H1 (cell line): ENCODE results near the gene UROD. TPM values are rescaled to one million over a fixed set of nuclear protein-coding genes. Genes with fewer than 3 reads are reported as not detected.

Source experiments
- CTCF ChIA-PET: fragments of 300-600 bp; sonication (Branson Sonifier 250); formaldehyde crosslinking; loops from one replicate; lab custom pipeline; 2021; ENCODE audit not compliant: partially characterized antibody; lab: Charles Lee
- POLR2A ChIA-PET: fragments of 300-600 bp; sonication (Branson Sonifier 250); formaldehyde crosslinking; loops from one replicate; lab custom pipeline; 2021; ENCODE audit warnings: inconsistent platforms; ENCODE audit not compliant: partially characterized antibody; lab: Charles Lee
- DNase-seq, 2 experiments: peaks; one replicate each; pipeline versions ENCODE4 v3.0.0 to v3.0.0-alpha.2; 2010 to 2022; ENCODE audit warnings: low spot score in 2 of 2, low read depth in 1 of 2, mixed read lengths in 1 of 2
- FAIRE-seq: peaks from 2 replicates; lab custom pipeline; 2011; peaks lifted over from hg19 to GRCh38; lab: Jason Lieb, UNC
- H2AFZ ChIP-seq: 2 replicates; pipeline ENCODE4 v1.8.1; 2012; ENCODE audit warnings: low read length, inconsistent platforms
- H2AK5ac ChIP-seq: 2 replicates; pipeline ENCODE4 v1.6.1; 2013; ENCODE audit warnings: low read depth, low read length
- H2BK120ac ChIP-seq: replicated peaks from 2 replicates; pipeline ENCODE3; 2013; ENCODE audit warnings: low read depth, low read length, inconsistent platforms
- H2BK12ac ChIP-seq: 2 replicates; pipeline ENCODE4 v1.6.1; 2013; ENCODE audit warnings: low read depth, low read length
- H2BK15ac ChIP-seq: 2 replicates; pipeline ENCODE4 v1.6.1; 2013; ENCODE audit warnings: low read length
- H2BK20ac ChIP-seq: 2 replicates; pipeline ENCODE4 v1.6.1; 2013; ENCODE audit warnings: low read length
- H2BK5ac ChIP-seq: 2 replicates; pipeline ENCODE4 v1.6.1; 2013; ENCODE audit warnings: low read depth, low read length
- H3K14ac ChIP-seq: 2 replicates; pipeline ENCODE4 v1.6.1; 2013; ENCODE audit warnings: inconsistent platforms; ENCODE audit not compliant: insufficient read length
- H3K18ac ChIP-seq: 2 replicates; pipeline ENCODE4 v1.6.1; 2013; ENCODE audit warnings: low read length; ENCODE audit errors: extremely low read depth
- H3K23ac ChIP-seq: 2 replicates; pipeline ENCODE4 v1.6.1; 2013; ENCODE audit warnings: inconsistent platforms; ENCODE audit not compliant: insufficient read length
- H3K23me2 ChIP-seq: 2 replicates; pipeline ENCODE4 v1.6.1; 2013; ENCODE audit warnings: low read depth, low read length
- H3K27ac ChIP-seq: 2 replicates; pipeline ENCODE4 v1.6.1; 2011; ENCODE audit warnings: low read depth, low read length, inconsistent platforms
- H3K27me3 ChIP-seq, 4 experiments: replicated peaks in 1 of 4; 1 replicate in 1 of 4; 2 replicates in 3 of 4; pipeline versions ENCODE4 v1.6.1 to v1.8.1; 2011 to 2013; ENCODE audit warnings: low read length in 3 of 4, mild to moderate bottlenecking in 3 of 4, inconsistent platforms in 2 of 4, mixed read lengths in 2 of 4, moderate library complexity in 1 of 4; ENCODE audit not compliant: control insufficient read depth in 3 of 4, insufficient read depth in 3 of 4; ENCODE audit errors: extremely low read depth in 1 of 4
- H3K36me3 ChIP-seq, 4 experiments: 2 replicates each; pipeline versions ENCODE4 v1.6.1 to v1.8.1; 2011 to 2013; ENCODE audit warnings: mild to moderate bottlenecking in 4 of 4, low read length in 3 of 4, moderate library complexity in 2 of 4, control low read depth in 1 of 4, inconsistent platforms in 1 of 4; ENCODE audit not compliant: insufficient read depth in 4 of 4, control insufficient read depth in 2 of 4
- H3K4ac ChIP-seq: replicated peaks from 2 replicates; pipeline ENCODE3; 2013; ENCODE audit warnings: low read length, low read depth, mixed read lengths, inconsistent platforms; ENCODE audit not compliant: insufficient read length
- H3K4me1 ChIP-seq, 4 experiments: replicated peaks in 1 of 4; 1 replicate in 1 of 4; 2 replicates in 3 of 4; pipeline versions ENCODE4 v1.6.1 to v1.8.1; 2011 to 2013; ENCODE audit warnings: low read length in 3 of 4, inconsistent platforms in 2 of 4, mixed read lengths in 1 of 4; ENCODE audit not compliant: insufficient read depth in 4 of 4, control insufficient read depth in 3 of 4
- H3K4me2 ChIP-seq, 2 experiments: 2 replicates each; pipeline versions ENCODE4 v1.6.1 to v1.8.1; 2011 to 2013; ENCODE audit warnings: low read depth in 2 of 2, low read length in 2 of 2, control low read depth in 1 of 2, inconsistent platforms in 1 of 2, mild to moderate bottlenecking in 1 of 2; ENCODE audit not compliant: insufficient read depth in 1 of 2
- H3K4me3 ChIP-seq, 4 experiments: fragments of 200-600, 300-600 bp in 1 of 4; sonication (generic), shearing (Covaris generic), sonication (Bioruptor Twin) in 1 of 4; 2 replicates each; pipeline versions ENCODE4 v1.5.1 to v1.8.1; 2011 to 2016; ENCODE audit warnings: low read length in 4 of 4, low read depth in 3 of 4, control low read depth in 2 of 4, inconsistent platforms in 2 of 4, mild to moderate bottlenecking in 2 of 4, mixed read lengths in 1 of 4, moderate library complexity in 1 of 4; ENCODE audit not compliant: insufficient read depth in 2 of 4; ENCODE audit errors: extremely low read depth in 1 of 4
- H3K56ac ChIP-seq: replicated peaks from 2 replicates; pipeline ENCODE3; 2013; ENCODE audit warnings: low read depth, mild to moderate bottlenecking, mixed read lengths, low read length, inconsistent platforms; ENCODE audit not compliant: insufficient read length
- H3K79me1 ChIP-seq: 2 replicates; pipeline ENCODE4 v1.6.1; 2013; ENCODE audit warnings: low read depth, low read length, control low read depth
- H3K79me2 ChIP-seq, 2 experiments: 2 replicates each; pipeline versions ENCODE4 v1.6.1 to v1.8.1; 2012 to 2013; ENCODE audit warnings: low read length in 2 of 2, mild to moderate bottlenecking in 2 of 2, inconsistent platforms in 1 of 2; ENCODE audit not compliant: insufficient read depth in 2 of 2, control insufficient read depth in 1 of 2
- H3K9ac ChIP-seq, 4 experiments: replicated peaks in 1 of 4; 1 replicate in 1 of 4; 2 replicates in 3 of 4; pipeline versions ENCODE4 v1.6.1 to v1.8.1; 2011 to 2013; ENCODE audit warnings: low read depth in 3 of 4, low read length in 3 of 4, control low read depth in 2 of 4, mild to moderate bottlenecking in 2 of 4, moderate library complexity in 2 of 4, inconsistent platforms in 1 of 4; ENCODE audit errors: extremely low read depth in 1 of 4
- H3K9me3 ChIP-seq, 2 experiments: 2 replicates each; pipeline versions ENCODE4 v1.6.1 to v1.8.1; 2012 to 2013; ENCODE audit warnings: mild to moderate bottlenecking in 2 of 2, moderate library complexity in 2 of 2, control low read depth in 1 of 2, inconsistent platforms in 1 of 2, low read depth in 1 of 2, low read length in 1 of 2, mixed read lengths in 1 of 2; ENCODE audit not compliant: insufficient read depth in 2 of 2
- H4K20me1 ChIP-seq, 2 experiments: replicated peaks in 1 of 2; 2 replicates each; pipeline versions ENCODE3 to v1.8.1; 2011 to 2013; ENCODE audit warnings: inconsistent platforms in 2 of 2, low read length in 2 of 2, mild to moderate bottlenecking in 1 of 2; ENCODE audit not compliant: insufficient read depth in 2 of 2, control insufficient read depth in 1 of 2
- H4K5ac ChIP-seq: 2 replicates; pipeline ENCODE4 v1.6.1; 2013; ENCODE audit warnings: low read length, low read depth, mixed read lengths, inconsistent platforms; ENCODE audit not compliant: insufficient read length
- H4K8ac ChIP-seq: 2 replicates; pipeline ENCODE4 v1.8.0; 2013; ENCODE audit warnings: mild to moderate bottlenecking, moderate library complexity, low read length, inconsistent platforms; ENCODE audit not compliant: insufficient read depth; ENCODE audit errors: extremely low read depth
- H4K91ac ChIP-seq: replicated peaks from 2 replicates; pipeline ENCODE3; 2013; ENCODE audit warnings: low read length, mixed read lengths, inconsistent platforms; ENCODE audit not compliant: insufficient read length
- BACH1 ChIP-seq: IDR thresholded peaks from 2 replicates; pipeline ENCODE4 v1.6.1; 2012; ENCODE audit warnings: low read length, improper control_type of control experiment
- CBX5 ChIP-seq: fragments of 300-800, 300-1000 bp; sonication (generic); IDR thresholded peaks from 2 replicates; pipeline ENCODE4 v1.7.1; 2016; ENCODE audit warnings: antibody characterized with exemption, low read length, low read depth
- JUN ChIP-seq: IDR thresholded peaks from 2 replicates; pipeline ENCODE4 v1.6.1; 2011; ENCODE audit warnings: low read depth, mild to moderate bottlenecking, improper control_type of control experiment, low read length
- POLR2A ChIP-seq, 2 experiments: IDR thresholded peaks; 1 replicate in 1 of 2; 2 replicates in 1 of 2; pipeline ENCODE4 v1.6.1; 2011; ENCODE audit warnings: low read depth in 2 of 2, low read length in 2 of 2, mild to moderate bottlenecking in 2 of 2; ENCODE audit errors: control extremely low read depth in 1 of 2
- RAD21 ChIP-seq, 2 experiments: IDR thresholded peaks in 1 of 2; conservative IDR thresholded peaks in 1 of 2; 2 replicates each; pipeline ENCODE4 v1.6.1; 2011; ENCODE audit warnings: low read depth in 2 of 2, low read length in 2 of 2, improper control_type of control experiment in 1 of 2, inconsistent platforms in 1 of 2, mild to moderate bottlenecking in 1 of 2, moderate library complexity in 1 of 2
- SIRT6 ChIP-seq: IDR thresholded peaks from one replicate; pipeline ENCODE4 v1.7.1; 2012; ENCODE audit warnings: low read length, inconsistent platforms
- SP2 ChIP-seq: IDR thresholded peaks from 2 replicates; pipeline ENCODE4 v1.6.1; 2012; ENCODE audit warnings: mild to moderate bottlenecking, low read length, inconsistent platforms
- TCF12 ChIP-seq: IDR thresholded peaks from 2 replicates; pipeline ENCODE4 v1.6.1; 2011; ENCODE audit warnings: low read depth, mild to moderate bottlenecking, low read length
- TEAD4 ChIP-seq: IDR thresholded peaks from 2 replicates; pipeline ENCODE4 v1.6.1; 2012; ENCODE audit warnings: low read depth, low read length, inconsistent platforms, mixed read lengths
- YY1 ChIP-seq: IDR thresholded peaks from 2 replicates; pipeline ENCODE4 v1.6.1; 2011; ENCODE audit warnings: low read depth, mild to moderate bottlenecking, low read length
- WGBS, 2 experiments: shearing (Covaris generic) in 1 of 2; methylation state at CpG; one replicate each; pipeline versions ENCODE4 v1.1.6 to v1.1.7; 2013 to 2015; ENCODE audit warnings: low lambda C conversion rate in 2 of 2, mixed read lengths in 2 of 2, inconsistent platforms in 1 of 2, low coverage in 1 of 2, missing lambda C conversion rate in 1 of 2; ENCODE audit not compliant: insufficient replicate concordance in 2 of 2, insufficient coverage in 1 of 2, insufficient read length in 1 of 2; ENCODE audit errors: extremely low coverage in 1 of 2, missing lambda C conversion rate in 1 of 2; 5-methylcytosine and 5-hydroxymethylcytosine counted together
- polyA plus RNA-seq, 7 experiments: library from polyadenylated mRNA; depleted of rRNA in 3 of 7; stranded (reverse) in 5 of 7; unstranded in 2 of 7; fragments of >200 nt in 5 of 7; fragments of 200-250 nt in 2 of 7; gene quantifications; 1 replicate in 5 of 7; 2 replicates in 1 of 7; 4 replicates in 1 of 7; pipeline versions ENCODE4 v1.2.1 to v1.2.3, GENCODE V29; 2011 to 2013; ENCODE audit warnings: missing spikeins in 2 of 7, mixed read lengths in 2 of 7
- total RNA-seq: library from RNA; stranded (reverse); fragmentation: NEBNext Ultra II Directional; extraction: Animal tissue kit (Norgen Biotek cat#: 25700); gene quantifications from 2 replicates; pipeline ENCODE4 v1.2.1, GENCODE V29; 2021
- TF ChIP-seq, protein P1 (sequence below): IDR thresholded peaks from 2 replicates; pipeline ENCODE4 v1.6.1; 2012; ENCODE audit warnings: inconsistent platforms
- TF ChIP-seq, protein P2 (sequence below): IDR thresholded peaks from 2 replicates; pipeline ENCODE4 v1.6.1; 2011; ENCODE audit warnings: low read depth, mild to moderate bottlenecking, low read length; ENCODE audit not compliant: insufficient read depth

The UROD gene
- total and polyA plus RNA-seq, 2 of the 8 experiments (the other 6 are each of a cell fraction or from before 2014, with no cell fraction given): 86.6 to 220 TPM

DNA sequence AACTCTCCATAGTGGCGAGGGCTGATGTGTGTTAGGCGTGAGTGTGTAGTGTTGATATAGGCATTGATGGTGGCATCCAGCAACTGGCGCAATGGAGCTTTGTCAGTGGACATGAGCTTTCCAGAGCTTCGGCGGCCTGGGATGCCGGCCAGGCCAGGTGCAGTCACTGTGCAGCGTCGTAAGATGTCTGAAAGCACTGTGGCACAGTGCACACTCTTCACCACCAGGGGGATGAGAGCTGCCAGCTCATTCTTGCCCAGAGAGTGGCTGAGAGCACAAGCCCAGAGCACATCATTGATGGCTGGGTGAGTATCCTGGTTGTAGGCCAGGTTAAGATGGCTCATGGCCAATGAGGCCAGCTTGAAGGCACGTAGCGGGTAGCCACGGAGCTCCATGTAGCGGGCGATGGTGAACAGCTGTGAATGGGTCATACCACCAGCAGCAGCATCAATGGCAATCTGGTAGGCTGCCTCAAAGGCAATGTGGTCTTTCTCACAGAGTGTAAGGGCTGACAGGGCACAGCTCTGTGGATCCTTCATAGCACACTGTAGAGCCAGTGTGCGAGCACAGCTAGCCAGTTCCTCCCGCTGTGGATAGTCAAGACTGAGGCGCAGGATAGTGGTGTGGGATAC lies 6.7 kb downstream of the UROD start:
- Histone ChIP-seq H3K79me2 (no peaks in the 10 kb centered on the region; a peak in 1 of 4 replicates), H4K5ac (no peak overlapping the region), H2BK12ac (no peak overlapping the region; the same call in 1 of the 2 replicates), H2BK5ac (no peak overlapping the region), H3K56ac (no peak overlapping the region), H3K79me1 (no peaks in the 10 kb centered on the region), H3K27ac (no peak overlapping the region), H3K23ac (no peak overlapping the region), H3K14ac (no peak overlapping the region), H3K4me2 (no peak overlapping the region), H3K9ac (no peak overlapping the region), H2BK120ac (no peak overlapping the region), H3K18ac (no peak overlapping the region), H4K91ac (no peak overlapping the region), H4K8ac (peak overlapping the region; percentile 38; the same call in 1 of the 2 replicates), H2AFZ (0 out of 2 replicates have a peak overlapping the region, but pooled peaks have one; percentile 8), H3K4ac (peak overlapping the region; percentile 91), H2BK15ac (no peak overlapping the region), H3K36me3 (0 out of 8 replicates have a peak, but pooled peaks cover 0 to 4% (median 1%) of the 10 kb centered on the region in 4 experiments), H3K4me1 (no peaks in the 10 kb centered on the region), H3K4me3 (no peak overlapping the region), H3K27me3 (no peaks in the 10 kb centered on the region), H2BK20ac (no peak overlapping the region), H3K23me2 (no peaks in the 10 kb centered on the region), H4K20me1 (peaks cover 0 to 2% of the 10 kb centered on the region in 2 experiments), H2AK5ac (no peak overlapping the region), H3K9me3 (no peaks in the 10 kb centered on the region)
- peak in 1 of 2 experiments; percentile 79 for DNase-seq
- WGBS, 2 experiments: 85% methylated on average over 16 of the region's 16 CpGs; no CpG with 5 or more reads in 1 of the 2 experiments
- ChIA-PET CTCF (interaction anchor here (0.6 to 15.4 kb wide), 52 partner anchors 8 to 1535 kb away, joined by 3 to 424 read pairs (median 4); partner anchors contain the start of genes HECTD3, MUTYH, PTCH2 and TESK2), POLR2A (interaction anchor here (0.5 to 1.2 kb wide), 7 partner anchors 8 to 285 kb away, joined by 3 to 6 read pairs (median 3); partner anchors contain the start of gene PLK3)
- FAIRE-seq: peak; percentile 88
- no peak for TF ChIP-seq JUN
- 0 out of 2 replicates have a peak, but pooled peaks have one; percentile 35 for TF ChIP-seq TEAD4
- TF ChIP-seq, protein P1, sequence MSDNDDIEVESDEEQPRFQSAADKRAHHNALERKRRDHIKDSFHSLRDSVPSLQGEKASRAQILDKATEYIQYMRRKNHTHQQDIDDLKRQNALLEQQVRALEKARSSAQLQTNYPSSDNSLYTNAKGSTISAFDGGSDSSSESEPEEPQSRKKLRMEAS: peak; percentile 48; the same call in 1 of the 2 replicates
- no peak for TF ChIP-seq SIRT6
- no peak for TF ChIP-seq POLR2A (IDR thresholded peaks at IDR 0.05; ENCODE audit: control extremely low read depth in 1 of 2, low read depth in 2 of 2, low read length in 2 of 2)
- peak; percentile 79; the same call in 1 of the 2 replicates for TF ChIP-seq YY1
- TF ChIP-seq, protein P2, sequence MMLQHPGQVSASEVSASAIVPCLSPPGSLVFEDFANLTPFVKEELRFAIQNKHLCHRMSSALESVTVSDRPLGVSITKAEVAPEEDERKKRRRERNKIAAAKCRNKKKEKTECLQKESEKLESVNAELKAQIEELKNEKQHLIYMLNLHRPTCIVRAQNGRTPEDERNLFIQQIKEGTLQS: no peak
- TF ChIP-seq SP2: no peak
- TF ChIP-seq RAD21 (IDR thresholded peaks at IDR 0.05 in 1 of 2, conservative IDR thresholded peaks at IDR 0.05 in 1 of 2; ENCODE audit: low read depth in 2 of 2, low read length in 2 of 2): peak; percentile 84 to 86
- no peak for TF ChIP-seq TCF12
- TF ChIP-seq BACH1: 0 out of 2 replicates have a peak, but pooled peaks have one; percentile 12
- no peak for TF ChIP-seq CBX5
